Gastroesophageal sphincter (tissue), 4 donors: Measurements from ENCODE around the gene ARMC12. TPM values are rescaled to one million over a fixed set of nuclear protein-coding genes. Genes with fewer than 3 reads are reported as not detected.

Source experiments
- ATAC-seq: fragments of 150-250 bp; one replicate; pipeline ENCODE4 v1.9.1; 2016; ENCODE audit warnings: mild to moderate bottlenecking, moderate library complexity
- H3K27ac ChIP-seq, 4 donors: fragments of 200-600 bp; sonication (generic) in 3 of 4; 1 replicate in 3 of 4; 2 replicates in 1 of 4; pipeline ENCODE4 v1.5.1; 2016 to 2019
- H3K27me3 ChIP-seq: fragments of 200-600 bp; sonication (generic); one replicate; pipeline ENCODE4 v1.5.1; 2019
- H3K36me3 ChIP-seq, 2 donors: fragments of 200-600 bp; sonication (generic); one replicate each; pipeline ENCODE4 v1.5.1; 2019; ENCODE audit warnings: control low read depth in 1 of 2
- H3K4me1 ChIP-seq, 3 donors: fragments of 200-600 bp; sonication (generic); 1 replicate in 2 of 3; 2 replicates in 1 of 3; pipeline ENCODE4 v1.5.1; 2016 to 2019; ENCODE audit warnings: control low read depth in 2 of 3
- H3K4me3 ChIP-seq, 2 donors: fragments of 200-600 bp; sonication (generic); one replicate each; pipeline ENCODE4 v1.5.1; 2019; ENCODE audit warnings: mild to moderate bottlenecking in 1 of 2, moderate library complexity in 1 of 2
- H3K9me3 ChIP-seq, 3 donors: fragments of 200-600 bp; sonication (generic); one replicate each; pipeline ENCODE4 v1.5.1; 2017 to 2019; ENCODE audit warnings: control low read depth in 2 of 3
- EP300 ChIP-seq: sonication (generic); formaldehyde crosslinking; IDR thresholded peaks from one replicate; pipeline ENCODE4 v1.6.1; 2017; ENCODE audit warnings: antibody characterized with exemption, mild to moderate bottlenecking
- POLR2A ChIP-seq, 2 donors: fragments of 450-650 bp; IDR thresholded peaks; one replicate each; pipeline ENCODE4 v1.6.1; 2017; ENCODE audit warnings: antibody characterized with exemption in 2 of 2, mild to moderate bottlenecking in 2 of 2, moderate library complexity in 1 of 2
- POLR2AphosphoS5 ChIP-seq: sonication (generic); formaldehyde crosslinking; IDR thresholded peaks from one replicate; pipeline ENCODE4 v1.6.1; 2017; ENCODE audit warnings: antibody characterized with exemption
- WGBS, 2 donors: methylation state at CpG; one replicate each; pipeline ENCODE4 v1.1.5; 2018; ENCODE audit warnings: low coverage in 1 of 2; 5-methylcytosine and 5-hydroxymethylcytosine counted together
- total RNA-seq, 4 donors: library from RNA; depleted of rRNA; stranded (reverse); fragments of >200 nt; gene quantifications; one replicate each; pipeline ENCODE4 v1.1.0, GENCODE V29; 2016
- TF ChIP-seq, protein P1 (sequence below), 4 experiments: fragments of 200-600 bp in 2 of 4; fragments of 450-650 bp in 2 of 4; sonication (generic) in 1 of 4; IDR thresholded peaks; one replicate each; pipeline ENCODE4 v1.5.1; 2017 to 2019; ENCODE audit warnings: antibody characterized with exemption in 4 of 4, mild to moderate bottlenecking in 2 of 4, moderate library complexity in 2 of 4

ARMC12 gene
- total RNA-seq, 4 donors from 2014 or later = 0.54 to 1.5 TPM; not detected in 2

DNA sequence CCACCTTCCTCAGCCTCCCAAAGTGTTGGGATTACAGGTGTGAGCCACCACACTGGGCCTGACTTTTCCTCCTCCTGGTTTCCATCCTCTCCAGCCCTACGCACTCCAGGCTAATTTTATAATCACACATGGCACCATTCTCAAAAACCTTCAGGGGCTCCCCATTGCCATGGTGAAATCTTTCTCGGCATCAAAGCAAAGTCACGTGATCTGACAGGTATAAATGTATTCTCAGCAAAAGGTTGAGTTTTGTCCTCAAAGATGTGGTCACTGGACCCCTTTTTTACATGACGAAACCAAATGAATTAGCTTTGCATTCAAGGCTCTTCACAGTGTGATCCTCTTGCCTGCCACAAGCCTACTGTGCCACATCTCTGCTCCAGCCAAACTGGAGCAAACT is 15.5 kb downstream of the ARMC12 start:
- no peaks in the 10 kb centered on the region for H3K27me3 ChIP-seq
- H3K9me3 ChIP-seq = peaks cover 0 to 3% (median 0%) of the 10 kb centered on the region in 3 donors
- no peak for ATAC-seq
- H3K36me3 ChIP-seq = no peaks in the 10 kb centered on the region
- H3K27ac ChIP-seq = no peak overlapping the region
- H3K4me1 ChIP-seq = no peaks in the 10 kb centered on the region
- 76 to 81% methylated on average over 3 to 4 of the region's 4 CpGs for WGBS, 2 donors
- TF ChIP-seq POLR2A (IDR thresholded peaks at IDR 0.05) (no peak), POLR2AphosphoS5 (no peak), EP300 (no peak)
- TF ChIP-seq, protein P1, sequence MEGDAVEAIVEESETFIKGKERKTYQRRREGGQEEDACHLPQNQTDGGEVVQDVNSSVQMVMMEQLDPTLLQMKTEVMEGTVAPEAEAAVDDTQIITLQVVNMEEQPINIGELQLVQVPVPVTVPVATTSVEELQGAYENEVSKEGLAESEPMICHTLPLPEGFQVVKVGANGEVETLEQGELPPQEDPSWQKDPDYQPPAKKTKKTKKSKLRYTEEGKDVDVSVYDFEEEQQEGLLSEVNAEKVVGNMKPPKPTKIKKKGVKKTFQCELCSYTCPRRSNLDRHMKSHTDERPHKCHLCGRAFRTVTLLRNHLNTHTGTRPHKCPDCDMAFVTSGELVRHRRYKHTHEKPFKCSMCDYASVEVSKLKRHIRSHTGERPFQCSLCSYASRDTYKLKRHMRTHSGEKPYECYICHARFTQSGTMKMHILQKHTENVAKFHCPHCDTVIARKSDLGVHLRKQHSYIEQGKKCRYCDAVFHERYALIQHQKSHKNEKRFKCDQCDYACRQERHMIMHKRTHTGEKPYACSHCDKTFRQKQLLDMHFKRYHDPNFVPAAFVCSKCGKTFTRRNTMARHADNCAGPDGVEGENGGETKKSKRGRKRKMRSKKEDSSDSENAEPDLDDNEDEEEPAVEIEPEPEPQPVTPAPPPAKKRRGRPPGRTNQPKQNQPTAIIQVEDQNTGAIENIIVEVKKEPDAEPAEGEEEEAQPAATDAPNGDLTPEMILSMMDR (IDR thresholded peaks at IDR 0.05) = no peak
- H3K4me3 ChIP-seq = no peak overlapping the region

DNA sequence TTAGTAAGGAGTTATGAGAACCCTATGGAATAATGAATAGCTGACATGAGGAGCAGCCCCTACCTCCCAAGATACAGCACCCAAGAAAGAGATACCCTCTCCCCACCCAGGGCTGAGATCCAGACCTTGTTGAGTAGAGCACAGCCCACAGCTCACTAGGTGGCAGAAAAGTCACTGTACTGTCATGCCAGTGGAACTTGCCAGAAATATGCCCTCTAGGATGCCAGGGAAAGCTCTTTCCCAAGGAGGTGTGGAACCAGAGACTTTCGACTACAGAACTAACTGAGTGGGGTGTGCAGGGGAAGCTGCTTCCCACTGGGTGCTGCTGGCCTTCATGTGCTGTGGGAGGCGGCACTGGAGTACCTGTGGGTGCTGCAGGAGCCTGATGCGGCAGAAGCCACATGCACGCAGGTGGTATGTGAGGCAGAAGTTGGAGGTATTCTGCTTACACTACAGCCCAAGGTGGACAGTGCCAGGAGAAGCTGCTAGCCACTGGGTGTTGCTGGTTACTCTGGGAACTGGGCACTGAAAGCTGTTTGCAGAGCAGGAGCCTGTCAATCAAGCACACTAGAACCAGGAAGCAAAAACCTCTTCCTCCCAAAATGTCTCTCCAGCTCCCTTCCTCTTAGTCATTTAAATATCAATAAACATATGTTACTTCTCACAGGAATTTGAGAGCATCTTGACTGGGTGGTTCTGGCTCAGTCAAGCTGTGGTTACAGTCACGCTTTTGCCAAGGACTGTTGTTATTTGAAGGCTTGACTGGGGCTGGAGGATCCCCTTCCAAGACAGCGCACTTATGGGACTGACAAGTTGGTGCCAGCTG is 17.8 kb downstream of the ARMC12 start:
- no peak for ATAC-seq
- no peaks in the 10 kb centered on the region for H3K36me3 ChIP-seq
- TF ChIP-seq EP300 (no peak), POLR2A (IDR thresholded peaks at IDR 0.05) (no peak), POLR2AphosphoS5 (no peak)
- TF ChIP-seq, protein P1 (IDR thresholded peaks at IDR 0.05) = no peak

DNA sequence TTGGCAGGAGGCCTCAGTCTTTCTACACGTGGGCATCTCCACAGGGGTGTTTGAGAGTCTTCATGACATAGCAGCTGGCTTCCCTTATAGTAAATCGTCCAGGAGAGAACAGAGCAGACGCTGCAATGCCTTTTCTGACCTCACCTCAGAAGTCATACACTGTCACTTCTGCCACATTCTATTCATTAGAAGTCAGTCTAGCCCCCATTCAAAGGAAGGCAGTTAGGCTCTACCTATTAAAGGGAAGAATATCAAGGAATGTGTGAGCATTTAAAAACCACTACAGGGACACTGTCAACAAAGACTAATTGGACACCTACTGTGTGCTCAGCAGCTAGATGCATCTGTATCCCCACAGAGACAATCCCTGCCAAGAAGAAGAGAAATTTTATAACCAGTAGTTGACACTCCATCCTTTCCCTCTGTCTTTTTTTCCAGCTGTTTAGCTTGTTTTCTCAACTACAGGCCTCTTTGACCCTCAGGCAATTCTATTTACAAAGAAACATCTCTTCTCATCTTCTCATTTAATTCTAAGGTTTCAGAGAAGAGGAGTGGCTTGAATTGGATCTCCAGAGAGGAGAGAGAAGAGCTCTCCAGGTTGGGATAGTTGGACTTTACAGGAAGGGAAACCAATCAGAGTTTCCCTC is 18.6 kb downstream of the ARMC12 start:
- TF ChIP-seq POLR2AphosphoS5 = no peak
- TF ChIP-seq, protein P1 (IDR thresholded peaks at IDR 0.05) = no peak
- Histone ChIP-seq H3K27ac (no peak overlapping the region), H3K27me3 (peaks cover 24% of the 10 kb centered on the region), H3K4me3 (no peak overlapping the region), H3K36me3 (no peaks in the 10 kb centered on the region), H3K9me3 (no peaks in the 10 kb centered on the region), H3K4me1 (no peaks in the 10 kb centered on the region)
- WGBS, 2 donors = 16% methylated on average over 2 of the region's 3 CpGs; no CpG with 5 or more reads in 1 of the 2 donors
- ATAC-seq = no peak

More for the DNA sequence above, 17.8 kb downstream of the ARMC12 start:
- Histone ChIP-seq H3K4me3 (no peak overlapping the region), H3K27me3 (peaks cover 17% of the 10 kb centered on the region), H3K4me1 (no peaks in the 10 kb centered on the region), H3K9me3 (no peaks in the 10 kb centered on the region), H3K27ac (no peak overlapping the region)
- WGBS, 2 donors = 78 to 100% methylated on average over 2 to 5 of the region's 6 CpGs

DNA sequence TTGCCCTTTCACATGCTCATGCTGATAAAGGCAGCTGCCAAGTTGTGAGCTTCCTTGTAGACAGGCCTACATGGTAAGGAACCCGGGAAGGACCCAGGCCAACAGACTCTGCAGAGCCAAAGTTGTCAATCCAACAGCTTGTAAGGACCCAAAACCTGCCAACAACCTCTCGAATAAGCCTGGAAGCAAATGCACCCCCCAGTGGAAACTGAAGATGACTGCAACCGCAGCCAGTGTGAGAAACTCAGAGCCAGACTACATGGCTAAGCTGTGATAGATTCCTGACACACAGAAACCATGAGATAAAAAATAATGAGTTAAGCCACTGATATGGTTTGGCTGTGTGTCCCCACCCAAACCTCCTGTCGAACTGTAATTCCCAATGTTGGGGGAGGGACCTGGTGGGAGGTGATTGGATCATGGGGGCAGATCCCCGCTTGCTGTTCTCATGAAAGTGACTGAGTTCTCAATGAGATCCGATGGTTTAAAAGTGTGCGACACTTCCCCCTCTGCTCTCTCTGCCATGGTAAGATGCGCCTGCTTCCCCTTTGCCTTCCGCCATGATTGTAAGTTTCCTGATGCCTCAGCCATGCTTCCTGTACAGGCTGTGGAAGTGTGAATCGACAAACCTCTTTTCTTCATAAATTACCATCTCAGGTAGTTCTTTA is 20.8 kb downstream of the ARMC12 start:
- H3K4me3 ChIP-seq = no peak overlapping the region
- ATAC-seq = no peak
- H3K36me3 ChIP-seq = no peaks in the 10 kb centered on the region
- WGBS, 2 donors = 40 to 56% methylated on average over 8 of the region's 10 CpGs
- H3K27me3 ChIP-seq = peaks cover 46% of the 10 kb centered on the region
- TF ChIP-seq POLR2A (IDR thresholded peaks at IDR 0.05) = no peak
- TF ChIP-seq, protein P1 (IDR thresholded peaks at IDR 0.05) = no peak
- no peak for TF ChIP-seq POLR2AphosphoS5
- no peak for TF ChIP-seq EP300
- no peaks in the 10 kb centered on the region for H3K4me1 ChIP-seq
- H3K27ac ChIP-seq = no peak overlapping the region
- no peaks in the 10 kb centered on the region for H3K9me3 ChIP-seq
